ENCODE data around the gene SLA2. TPM values are rescaled to one million over a fixed set of nuclear protein-coding genes. Genes with fewer than 3 reads are reported as not detected.

The SLA2 gene
- total RNA-seq, 1 donor from 2014 or later: not detected

DNA sequence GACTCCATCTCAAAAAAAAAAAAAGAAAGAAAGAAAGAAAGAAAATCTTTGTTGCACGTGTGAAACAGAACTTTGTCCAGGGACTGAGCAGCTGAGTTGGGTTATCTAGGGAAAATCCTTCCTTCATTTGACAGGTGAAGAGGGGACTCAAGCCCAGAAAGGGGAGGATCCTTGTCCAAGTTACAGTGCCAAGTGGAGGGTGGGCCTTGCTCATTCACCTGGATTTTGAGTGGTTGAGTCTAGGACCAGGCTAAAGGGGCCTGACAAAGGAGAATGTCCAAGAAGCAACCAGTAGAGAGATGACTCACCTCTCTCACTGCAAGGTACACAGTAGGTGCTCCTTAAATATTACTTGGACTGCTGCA, 69.9 kb downstream of the SLA2 start:
- TF ChIP-seq, protein P1, sequence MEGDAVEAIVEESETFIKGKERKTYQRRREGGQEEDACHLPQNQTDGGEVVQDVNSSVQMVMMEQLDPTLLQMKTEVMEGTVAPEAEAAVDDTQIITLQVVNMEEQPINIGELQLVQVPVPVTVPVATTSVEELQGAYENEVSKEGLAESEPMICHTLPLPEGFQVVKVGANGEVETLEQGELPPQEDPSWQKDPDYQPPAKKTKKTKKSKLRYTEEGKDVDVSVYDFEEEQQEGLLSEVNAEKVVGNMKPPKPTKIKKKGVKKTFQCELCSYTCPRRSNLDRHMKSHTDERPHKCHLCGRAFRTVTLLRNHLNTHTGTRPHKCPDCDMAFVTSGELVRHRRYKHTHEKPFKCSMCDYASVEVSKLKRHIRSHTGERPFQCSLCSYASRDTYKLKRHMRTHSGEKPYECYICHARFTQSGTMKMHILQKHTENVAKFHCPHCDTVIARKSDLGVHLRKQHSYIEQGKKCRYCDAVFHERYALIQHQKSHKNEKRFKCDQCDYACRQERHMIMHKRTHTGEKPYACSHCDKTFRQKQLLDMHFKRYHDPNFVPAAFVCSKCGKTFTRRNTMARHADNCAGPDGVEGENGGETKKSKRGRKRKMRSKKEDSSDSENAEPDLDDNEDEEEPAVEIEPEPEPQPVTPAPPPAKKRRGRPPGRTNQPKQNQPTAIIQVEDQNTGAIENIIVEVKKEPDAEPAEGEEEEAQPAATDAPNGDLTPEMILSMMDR (conservative IDR thresholded peaks at IDR 0.05; ENCODE audit: low read depth, low read length): no peak
- no peak overlapping the region for H3K4me3 ChIP-seq (ENCODE audit: low read depth, low read length)
- DNase-seq (ENCODE audit: low read depth): no peak

DNA sequence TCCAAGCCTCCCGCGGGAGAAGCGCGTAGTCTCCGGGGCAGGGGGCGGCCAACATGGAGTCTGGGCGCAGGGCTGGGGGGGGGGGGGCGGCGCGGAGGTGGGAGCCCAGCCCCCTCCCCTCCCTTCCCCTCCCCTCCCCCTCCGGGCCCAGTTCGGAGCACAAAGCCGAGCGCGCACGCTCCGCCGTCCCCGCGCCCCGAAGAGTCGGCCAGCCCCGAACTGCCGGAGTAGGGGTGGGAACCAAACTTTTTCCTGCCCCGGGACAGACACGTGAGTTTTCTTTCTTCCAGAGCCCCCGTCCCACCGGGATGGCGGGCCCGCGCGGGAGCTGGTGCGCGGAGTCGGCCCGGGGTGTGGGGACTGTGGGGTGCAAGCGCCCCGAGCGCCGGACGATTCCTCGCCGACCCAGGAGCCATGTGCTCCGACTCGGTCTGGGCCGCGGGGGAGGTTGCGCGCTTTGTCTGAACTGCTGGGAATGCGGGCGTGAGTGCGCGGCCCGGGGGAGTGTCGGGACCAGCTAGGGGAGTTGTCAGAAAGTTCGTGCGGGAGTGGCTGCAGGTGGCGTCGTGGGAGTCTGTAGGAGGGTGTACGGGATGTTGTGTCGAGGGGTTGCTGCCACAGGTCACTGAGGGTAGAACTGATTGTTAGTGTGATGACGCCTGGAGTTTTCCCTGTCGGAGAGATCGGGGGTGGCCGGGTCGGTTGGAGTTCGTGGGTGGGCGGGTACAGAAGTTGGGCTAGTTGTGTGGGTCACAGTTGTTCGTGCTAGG, 71.4 kb downstream of the SLA2 start:
- DNase-seq (ENCODE audit: low read depth): no peak
- TF ChIP-seq, protein P1 (conservative IDR thresholded peaks at IDR 0.05; ENCODE audit: low read depth, low read length): no peak
- H3K4me3 ChIP-seq (ENCODE audit: low read depth, low read length): peak overlapping the region; percentile 84

DNA sequence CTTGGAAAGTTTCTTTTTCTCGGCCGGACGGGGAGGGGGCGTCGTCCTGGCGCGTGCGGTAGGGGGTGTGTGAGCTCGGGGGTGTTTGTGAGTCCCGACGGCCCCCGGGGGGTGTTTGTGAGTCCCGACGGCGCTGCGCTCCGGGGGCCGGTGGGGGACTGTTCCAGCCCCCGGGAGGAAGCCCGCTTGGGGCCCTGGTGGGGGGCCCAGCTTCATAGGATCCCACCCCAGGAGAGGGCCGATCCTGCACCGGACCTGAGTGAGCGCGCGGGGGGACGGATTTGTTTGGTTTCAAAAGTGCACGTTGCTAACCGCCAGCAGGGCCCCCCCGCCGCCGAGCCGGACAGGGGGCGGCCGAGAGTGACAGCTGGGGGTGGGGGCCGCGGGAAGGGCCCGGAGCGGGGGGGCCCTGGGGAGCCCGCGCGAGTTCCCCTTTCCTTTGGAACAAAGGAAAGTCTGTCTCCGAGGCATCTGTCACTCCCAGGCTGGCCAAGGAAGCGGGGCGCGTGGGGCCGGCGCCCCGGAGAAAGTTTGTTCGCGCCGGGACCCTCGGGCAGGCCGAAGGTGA, 72.1 kb downstream of the SLA2 start:
- H3K4me3 ChIP-seq (ENCODE audit: low read depth, low read length): peak overlapping the region; percentile 84
- TF ChIP-seq, protein P1 (conservative IDR thresholded peaks at IDR 0.05; ENCODE audit: low read depth, low read length): no peak
- no peak for DNase-seq (ENCODE audit: low read depth)

DNA sequence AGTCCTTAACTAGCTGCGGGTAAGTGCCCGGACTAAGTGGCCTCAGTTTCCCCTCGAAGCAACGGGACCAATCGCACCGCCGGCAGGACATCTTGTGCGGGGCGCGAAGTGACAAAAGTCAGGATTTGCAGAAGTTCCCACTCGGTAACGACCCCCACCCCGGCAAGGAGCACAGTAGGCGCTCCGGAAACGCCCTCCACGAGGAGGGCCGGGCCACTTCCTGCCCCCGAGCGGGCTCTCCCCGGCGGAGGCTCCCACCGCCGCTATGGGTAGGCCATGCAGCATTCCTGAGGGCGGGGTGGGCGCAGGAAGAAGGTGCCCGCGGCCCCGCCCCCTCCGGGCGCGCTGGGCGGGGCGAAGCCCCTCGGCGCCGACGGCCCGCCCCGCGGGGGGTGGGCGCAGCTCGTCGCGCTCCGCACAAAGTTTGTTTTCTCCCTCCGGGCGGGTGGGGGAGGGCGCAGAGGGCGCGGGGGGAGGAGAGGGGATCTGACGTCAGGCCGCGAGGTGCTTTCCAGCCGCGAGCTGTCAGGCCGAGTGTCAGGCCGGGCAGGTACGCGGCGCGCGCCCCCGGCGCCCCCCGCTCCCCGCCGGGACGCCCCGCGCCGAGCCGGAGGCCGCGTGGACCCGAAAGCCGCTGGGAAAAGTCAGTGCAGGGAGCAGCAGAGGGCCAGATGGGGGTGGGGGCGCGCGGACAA, 72.7 kb downstream of the SLA2 start, which contains the start of gene TGIF2:
TGIF2 (plus strand) TSS at position 495 of the 695 bp plus-strand sequence. CDS start 5,178 bp downstream, outside the sequence.
- TF ChIP-seq, protein P1 (conservative IDR thresholded peaks at IDR 0.05; ENCODE audit: low read depth, low read length): no peak
- no peak for DNase-seq (ENCODE audit: low read depth)
- H3K4me3 ChIP-seq (ENCODE audit: low read depth, low read length): peak within 1 kb of the TSS; percentile 84

DNA sequence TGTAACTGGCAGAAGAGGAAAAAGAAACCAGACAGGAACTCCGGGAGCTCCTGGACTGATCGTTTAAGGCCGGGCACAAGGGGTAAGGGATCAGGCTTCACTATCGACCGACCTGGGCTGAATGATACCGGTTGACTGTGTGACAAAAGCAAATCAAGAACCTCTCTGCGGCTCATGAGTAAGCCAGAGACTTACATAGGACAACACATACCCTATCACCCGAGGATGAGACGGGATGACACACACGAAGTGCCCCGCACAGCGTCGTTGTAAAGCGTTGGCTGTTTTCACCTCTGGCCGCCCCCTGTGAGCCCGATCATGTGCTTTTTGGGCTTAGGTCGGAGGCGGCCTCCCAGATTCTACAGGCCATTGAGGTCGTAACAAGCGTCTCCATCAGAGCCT, 73.3 kb downstream of the SLA2 start:
- DNase-seq (ENCODE audit: low read depth): no peak
- peak overlapping the region; percentile 84 for H3K4me3 ChIP-seq (ENCODE audit: low read depth, low read length)
- TF ChIP-seq, protein P1 (conservative IDR thresholded peaks at IDR 0.05; ENCODE audit: low read depth, low read length): no peak

DNA sequence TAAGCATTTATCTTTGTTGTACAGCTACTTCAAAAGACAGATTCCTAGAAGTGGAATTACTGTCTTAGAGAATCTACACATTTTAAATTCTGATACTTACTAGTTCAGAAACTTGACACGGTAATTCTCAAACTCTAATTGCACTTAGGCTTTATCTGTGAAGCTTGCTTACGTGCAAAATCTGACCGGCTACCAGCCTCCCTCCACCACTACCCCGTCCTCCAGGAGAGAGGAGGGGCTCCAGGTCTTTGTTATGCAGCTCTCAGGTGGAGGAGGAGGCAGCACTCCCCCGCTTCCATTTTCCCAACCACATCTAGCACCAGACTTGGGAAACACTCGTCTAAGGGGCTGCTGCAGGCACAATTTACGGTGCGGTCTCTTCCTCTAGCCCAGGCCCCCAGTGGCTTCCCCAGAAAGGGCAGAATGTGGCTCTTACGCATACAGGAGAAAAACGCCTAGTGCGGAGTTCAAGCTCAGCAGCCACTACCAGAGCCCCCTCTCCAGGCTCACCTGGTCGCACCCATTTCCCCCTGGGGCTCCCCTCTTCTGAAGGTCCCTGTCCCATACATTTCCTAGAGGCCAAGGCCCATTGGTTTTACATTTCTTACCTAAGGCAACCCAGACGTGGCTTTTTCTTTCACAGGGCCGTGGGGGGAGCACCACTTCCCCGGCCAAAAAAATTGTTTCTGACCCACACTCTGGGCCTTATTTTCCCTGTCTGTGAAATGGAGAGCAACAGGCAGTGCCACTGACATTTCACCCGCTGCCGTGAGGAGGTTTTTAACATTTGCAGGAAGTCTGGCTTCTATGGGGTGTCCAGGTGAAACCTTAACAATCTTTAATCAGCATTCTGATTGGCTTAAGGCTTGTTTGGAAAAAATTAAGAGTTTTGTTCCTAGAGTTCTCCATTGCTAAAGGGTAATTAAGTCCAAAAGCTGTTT, 74.2 kb downstream of the SLA2 start:
- H3K4me3 ChIP-seq (ENCODE audit: low read depth, low read length): no peak overlapping the region
- no peak for DNase-seq (ENCODE audit: low read depth)
- TF ChIP-seq, protein P1 (conservative IDR thresholded peaks at IDR 0.05; ENCODE audit: low read depth, low read length): no peak
